Right lobe of liver (tissue), 6 donors: ENCODE measurements around the gene HNRNPC. TPM values are rescaled to one million over a fixed set of nuclear protein-coding genes. Genes with fewer than 3 reads are reported as not detected.

Experiments used
- ATAC-seq, 4 donors: fragments of 200-7000 bp; cut with Tn5 transposase; one replicate each; pipeline ENCODE4 v1.9.1; 2020; ENCODE audit warnings: mild to moderate bottlenecking in 4 of 4, moderate library complexity in 4 of 4
- DNase-seq, 3 donors: peaks; one replicate each; pipeline ENCODE4 v3.0.0-alpha.2; 2020
- H3K27ac ChIP-seq, 3 donors: fragments of 200-600 bp; one replicate each; pipeline ENCODE4 v1.8.0; 2022
- H3K27me3 ChIP-seq, 2 donors: fragments of 200-600 bp; one replicate each; pipeline ENCODE4 v1.8.0; 2022
- H3K36me3 ChIP-seq, 4 donors: fragments of 200-600 bp; sonication (generic) in 1 of 4; one replicate each; pipeline versions ENCODE4 v1.5.1 to v1.8.0; 2017 to 2022; ENCODE audit warnings: control low read depth in 1 of 4
- H3K4me1 ChIP-seq, 4 donors: fragments of 200-600 bp; sonication (generic) in 1 of 4; one replicate each; pipeline versions ENCODE4 v1.5.1 to v1.8.0; 2017 to 2022; ENCODE audit warnings: control low read depth in 1 of 4
- H3K4me3 ChIP-seq, 3 donors: fragments of 200-600 bp; one replicate each; pipeline ENCODE4 v1.8.0; 2022
- H3K9me3 ChIP-seq, 4 donors: fragments of 200-600 bp; sonication (generic) in 1 of 4; one replicate each; pipeline versions ENCODE4 v1.5.1 to v1.8.0; 2017 to 2022; ENCODE audit warnings: control low read depth in 1 of 4
- CTCF ChIP-seq, 4 donors: fragments of 200-600 bp in 3 of 4; fragments of 450-650 bp in 1 of 4; IDR thresholded peaks; one replicate each; pipeline versions ENCODE4 v1.5.1 to v1.8.0; 2016 to 2022; ENCODE audit warnings: antibody characterized with exemption in 4 of 4, mild to moderate bottlenecking in 2 of 4
- POLR2A ChIP-seq: fragments of 450-650 bp; IDR thresholded peaks from one replicate; pipeline ENCODE4 v1.6.1; 2017; ENCODE audit warnings: antibody characterized with exemption, mild to moderate bottlenecking
- WGBS: methylation state at CpG from one replicate; pipeline ENCODE4 v1.1.6; 2018; ENCODE audit warnings: low coverage, low lambda C conversion rate; ENCODE audit not compliant: insufficient coverage; ENCODE audit errors: missing lambda C conversion rate; 5-methylcytosine and 5-hydroxymethylcytosine counted together
- intact Hi-C, 2 donors: fragments of 100-400 bp; cut with DNase I; formaldehyde crosslinking; loops; one replicate each; pipeline versions ENCODE4 v1.11.2 to v1.14.1; 2022
- total RNA-seq, 6 experiments: library from RNA; depleted of rRNA in 2 of 6; stranded (reverse); fragments of >200 nt in 2 of 6; fragmentation: NEBNext Ultra II Directional in 3 of 6; extraction: Animal tissue kit (Norgen Biotek cat#: 25700) in 3 of 6; gene quantifications; one replicate each; pipeline versions ENCODE4 v1.1.0 to v1.2.4, GENCODE V29; 2016 to 2023
- donor health status: DM: no; HTN: yes; CAD: no.
- donor health status: DM: no; HTN: no; CAD: no.
- donor health status: DM: no; HTN: no; CAD: no.
- donor health status: DM: no; HTN: yes; CAD: no.
- donor health status: DM: no; HTN: yes; CAD: no.

HNRNPC gene
- total RNA-seq, 6 experiments from 2014 or later, result 170 to 247 (median 229) TPM

GRCh38 chr14:21234112-21234511 lies 35.1 kb downstream of the HNRNPC start:
- Histone ChIP-seq H3K4me1 (peaks cover 0 to 15% (median 0%) of the 10 kb centered on the region in 4 donors), H3K27me3 (no peaks in the 10 kb centered on the region), H3K4me3 (no peak overlapping the region), H3K36me3 (peaks cover 0 to 78% (median 32%) of the 10 kb centered on the region in 4 donors), H3K27ac (no peak overlapping the region), H3K9me3 (no peaks in the 10 kb centered on the region)
- DNase-seq, result no peak
- ATAC-seq, result no peak
- TF ChIP-seq CTCF (IDR thresholded peaks at IDR 0.05), result no peak
- no peak for TF ChIP-seq POLR2A
- 89% methylated on average over 5 of the region's 5 CpGs for WGBS
- intact Hi-C loops, result loop anchor here in 1 of 2 donors (10.0 kb wide), 1 partner anchor 161 kb away; no protein-coding TSS in a partner anchor

GRCh38 chr14:21233457-21234076 lies 35.7 kb downstream of the HNRNPC start:
- Histone ChIP-seq H3K36me3 (peaks cover 0 to 79% (median 35%) of the 10 kb centered on the region in 4 donors), H3K4me1 (peaks cover 0 to 15% (median 0%) of the 10 kb centered on the region in 4 donors), H3K9me3 (no peaks in the 10 kb centered on the region), H3K27me3 (no peaks in the 10 kb centered on the region), H3K4me3 (no peak overlapping the region), H3K27ac (no peak overlapping the region)
- DNase-seq, result no peak
- intact Hi-C loops, result loop anchor here in 1 of 2 donors (10.0 kb wide), 1 partner anchor 161 kb away; no protein-coding TSS in a partner anchor
- TF ChIP-seq CTCF (IDR thresholded peaks at IDR 0.05), result peak in 3 of 4 donors; percentile 30 to 35 (median 34)
- TF ChIP-seq POLR2A, result no peak
- WGBS, result 47% methylated on average over 8 of the region's 8 CpGs
- ATAC-seq, result peak; percentile 33 to 65 (median 50)

GRCh38 chr14:21231020-21231652 lies 38.1 kb downstream of the HNRNPC start:
- 79% methylated on average over 14 of the region's 14 CpGs for WGBS

GRCh38 chr14:21229821-21230220 lies 39.4 kb downstream of the HNRNPC start:
- H3K36me3 ChIP-seq, result peaks cover 6 to 94% (median 50%) of the 10 kb centered on the region in 4 donors
- DNase-seq, result no peak

More at GRCh38 chr14:21231020-21231652, 38.1 kb downstream of the HNRNPC start:
- Histone ChIP-seq H3K36me3 (peaks cover 0 to 87% (median 45%) of the 10 kb centered on the region in 4 donors), H3K4me3 (no peak overlapping the region), H3K4me1 (peaks cover 0 to 8% (median 0%) of the 10 kb centered on the region in 4 donors), H3K9me3 (no peaks in the 10 kb centered on the region), H3K27me3 (no peaks in the 10 kb centered on the region), H3K27ac (no peak overlapping the region)
- no peak for ATAC-seq
- intact Hi-C loops, result loop anchor here in 1 of 2 donors (10.0 kb wide), 1 partner anchor 164 kb away; no protein-coding TSS in a partner anchor
- no peak for DNase-seq
- TF ChIP-seq CTCF (IDR thresholded peaks at IDR 0.05), result no peak
- TF ChIP-seq POLR2A, result no peak

More at GRCh38 chr14:21229821-21230220, 39.4 kb downstream of the HNRNPC start:
- Histone ChIP-seq H3K27ac (no peak overlapping the region), H3K4me1 (peaks cover 0 to under 1% (median 0%) of the 10 kb centered on the region in 4 donors), H3K9me3 (no peaks in the 10 kb centered on the region), H3K27me3 (no peaks in the 10 kb centered on the region), H3K4me3 (no peak overlapping the region)
- 49% methylated on average over 5 of the region's 5 CpGs for WGBS
- ATAC-seq, result peak in 3 of 4 donors; percentile 8 to 31 (median 14)
- intact Hi-C loops, result loop anchor here in 1 of 2 donors (10.0 kb wide), 1 partner anchor 165 kb away; no protein-coding TSS in a partner anchor
- no peak for TF ChIP-seq CTCF (IDR thresholded peaks at IDR 0.05)
- TF ChIP-seq POLR2A, result no peak
